ENCODE results near the gene MEX3D. TPM values are rescaled to one million over a fixed set of nuclear protein-coding genes. Genes with fewer than 3 reads are reported as not detected.

MEX3D gene
- polyA plus RNA-seq, 1 donor (not counting 4 experiments of a cell fraction or from before 2014, with no cell fraction given) = 3.9 TPM

- no peak for TF ChIP-seq EZH2 (IDR thresholded peaks at IDR 0.05; ENCODE audit: low read length)
- TF ChIP-seq, protein P1, sequence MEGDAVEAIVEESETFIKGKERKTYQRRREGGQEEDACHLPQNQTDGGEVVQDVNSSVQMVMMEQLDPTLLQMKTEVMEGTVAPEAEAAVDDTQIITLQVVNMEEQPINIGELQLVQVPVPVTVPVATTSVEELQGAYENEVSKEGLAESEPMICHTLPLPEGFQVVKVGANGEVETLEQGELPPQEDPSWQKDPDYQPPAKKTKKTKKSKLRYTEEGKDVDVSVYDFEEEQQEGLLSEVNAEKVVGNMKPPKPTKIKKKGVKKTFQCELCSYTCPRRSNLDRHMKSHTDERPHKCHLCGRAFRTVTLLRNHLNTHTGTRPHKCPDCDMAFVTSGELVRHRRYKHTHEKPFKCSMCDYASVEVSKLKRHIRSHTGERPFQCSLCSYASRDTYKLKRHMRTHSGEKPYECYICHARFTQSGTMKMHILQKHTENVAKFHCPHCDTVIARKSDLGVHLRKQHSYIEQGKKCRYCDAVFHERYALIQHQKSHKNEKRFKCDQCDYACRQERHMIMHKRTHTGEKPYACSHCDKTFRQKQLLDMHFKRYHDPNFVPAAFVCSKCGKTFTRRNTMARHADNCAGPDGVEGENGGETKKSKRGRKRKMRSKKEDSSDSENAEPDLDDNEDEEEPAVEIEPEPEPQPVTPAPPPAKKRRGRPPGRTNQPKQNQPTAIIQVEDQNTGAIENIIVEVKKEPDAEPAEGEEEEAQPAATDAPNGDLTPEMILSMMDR (optimal IDR thresholded peaks at IDR 0.05 in 1 of 3, IDR thresholded peaks at IDR 0.05 in 1 of 3, conservative IDR thresholded peaks at IDR 0.05 in 1 of 3; ENCODE audit: extremely low read depth in 1 of 3, insufficient read depth in 2 of 3, low read length in 3 of 3) = no peak
- Histone ChIP-seq H3K9me1 (ENCODE audit: control insufficient read depth, extremely low read depth, insufficient read depth, low read length) (no peaks in the 10 kb centered on the region), H3K4me1 (ENCODE audit: control insufficient read depth, extremely low read depth, insufficient read depth, low read length) (no peaks in the 10 kb centered on the region), H3K9me3 (ENCODE audit: control insufficient read depth, low read depth, low read length) (no peaks in the 10 kb centered on the region), H3K27ac (ENCODE audit: control insufficient read depth, insufficient read depth, low read length) (no peak overlapping the region), H3K27me3 (ENCODE audit: control insufficient read depth, extremely low read depth, insufficient read depth, low read length) (peaks cover 11% of the 10 kb centered on the region), H3K4me3 (ENCODE audit: control insufficient read depth in 2 of 3, extremely low read depth in 1 of 3, insufficient read depth in 2 of 3, low read depth in 1 of 3, low read length in 3 of 3) (no peak overlapping the region), H3K4me2 (ENCODE audit: control insufficient read depth, extremely low read depth, insufficient read depth, low read depth, low read length) (no peak overlapping the region), H3K9ac (ENCODE audit: control insufficient read depth, extremely low read depth, insufficient read depth, low read length) (no peak overlapping the region), H3K79me2 (ENCODE audit: control insufficient read depth, insufficient read depth, low read length) (peaks cover 4% of the 10 kb centered on the region), H3K36me3 (ENCODE audit: control insufficient read depth in 2 of 2, extremely low read depth in 1 of 2, insufficient read depth in 2 of 2, low read length in 2 of 2) (peaks cover 0 to 6% of the 10 kb centered on the region in 2 experiments), H2AFZ (ENCODE audit: control insufficient read depth, low read length) (no peak overlapping the region), H4K20me1 (ENCODE audit: control insufficient read depth, extremely low read depth, insufficient read depth, low read length) (no peaks in the 10 kb centered on the region)
- dilution Hi-C loops (cut with MboI; ENCODE audit: extremely low pct_ligation_motif_present, low sequenced_read_pairs) = no loop called here
- FAIRE-seq (no peak), DNase-seq (ENCODE audit: low read depth, low spot score) (no peak)
Measured at GRCh38 chr19:1571358-1571757, 3.2 kb upstream of the MEX3D start.

DNA sequence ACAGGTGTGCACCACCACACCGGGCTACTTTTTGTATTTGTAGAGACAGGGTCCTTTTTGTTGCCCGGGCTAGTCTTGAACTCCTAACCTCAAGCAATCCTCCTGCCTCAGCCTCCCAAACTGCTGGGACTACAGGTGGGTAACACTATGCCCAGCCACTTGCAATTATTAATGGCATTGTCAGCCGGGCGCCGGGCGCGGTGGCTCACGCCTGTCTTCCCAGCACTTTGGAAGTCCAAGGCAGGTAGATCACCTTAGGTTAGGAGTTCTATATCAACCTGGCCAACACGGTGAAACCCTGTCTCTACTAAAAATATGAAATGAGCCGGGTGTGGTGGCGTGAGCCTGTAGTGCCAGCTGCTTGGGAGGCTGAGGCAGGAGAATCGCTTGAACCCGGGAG, 2.7 kb upstream of the MEX3D start:
- no peaks in the 10 kb centered on the region for H3K9me1 ChIP-seq (ENCODE audit: control insufficient read depth, extremely low read depth, insufficient read depth, low read length)
- no peaks in the 10 kb centered on the region for H3K9me3 ChIP-seq (ENCODE audit: control insufficient read depth, low read depth, low read length)
- H3K9ac ChIP-seq (ENCODE audit: control insufficient read depth, extremely low read depth, insufficient read depth, low read length) = no peak overlapping the region
- H3K36me3 ChIP-seq (ENCODE audit: control insufficient read depth in 2 of 2, extremely low read depth in 1 of 2, insufficient read depth in 2 of 2, low read length in 2 of 2) = peaks cover 0 to 4% of the 10 kb centered on the region in 2 experiments
- H2AFZ ChIP-seq (ENCODE audit: control insufficient read depth, low read length) = no peak overlapping the region
- peaks cover 9% of the 10 kb centered on the region for H3K79me2 ChIP-seq (ENCODE audit: control insufficient read depth, insufficient read depth, low read length)
- DNase-seq (ENCODE audit: low read depth, low spot score) = no peak
- peaks cover 11% of the 10 kb centered on the region for H3K27me3 ChIP-seq (ENCODE audit: control insufficient read depth, extremely low read depth, insufficient read depth, low read length)
- no peak for TF ChIP-seq EZH2 (IDR thresholded peaks at IDR 0.05; ENCODE audit: low read length)
- TF ChIP-seq, protein P1 (optimal IDR thresholded peaks at IDR 0.05 in 1 of 3, IDR thresholded peaks at IDR 0.05 in 1 of 3, conservative IDR thresholded peaks at IDR 0.05 in 1 of 3; ENCODE audit: extremely low read depth in 1 of 3, insufficient read depth in 2 of 3, low read length in 3 of 3) = no peak
- no peak for FAIRE-seq
- no peak overlapping the region for H3K4me3 ChIP-seq (ENCODE audit: control insufficient read depth in 2 of 3, extremely low read depth in 1 of 3, insufficient read depth in 2 of 3, low read depth in 1 of 3, low read length in 3 of 3)
- no peaks in the 10 kb centered on the region for H4K20me1 ChIP-seq (ENCODE audit: control insufficient read depth, extremely low read depth, insufficient read depth, low read length)
- H3K27ac ChIP-seq (ENCODE audit: control insufficient read depth, insufficient read depth, low read length) = no peak overlapping the region
- no peak overlapping the region for H3K4me2 ChIP-seq (ENCODE audit: control insufficient read depth, extremely low read depth, insufficient read depth, low read depth, low read length)
- H3K4me1 ChIP-seq (ENCODE audit: control insufficient read depth, extremely low read depth, insufficient read depth, low read length) = no peaks in the 10 kb centered on the region
- dilution Hi-C loops (cut with MboI; ENCODE audit: extremely low pct_ligation_motif_present, low sequenced_read_pairs) = no loop called here

Data from keratinocyte (primary cell).